NCI-H2196 (cell line): ENCODE data around the gene MTUS2.
"Not testable (repeated sequence)": the region's sequence is repeated elsewhere in the genome, so short reads cannot be mapped to it uniquely, and the experiment has no call there.

Experiments used
- DNase-seq: peaks from one replicate; lab custom pipeline; 2025; ENCODE audit not compliant: unreplicated experiment; lab: John Stamatoyannopoulos, UW

MTUS2 gene

GRCh38 chr13:29294821-29295220, 474.7 kb downstream of the MTUS2 start:
- no peak for DNase-seq

DNA sequence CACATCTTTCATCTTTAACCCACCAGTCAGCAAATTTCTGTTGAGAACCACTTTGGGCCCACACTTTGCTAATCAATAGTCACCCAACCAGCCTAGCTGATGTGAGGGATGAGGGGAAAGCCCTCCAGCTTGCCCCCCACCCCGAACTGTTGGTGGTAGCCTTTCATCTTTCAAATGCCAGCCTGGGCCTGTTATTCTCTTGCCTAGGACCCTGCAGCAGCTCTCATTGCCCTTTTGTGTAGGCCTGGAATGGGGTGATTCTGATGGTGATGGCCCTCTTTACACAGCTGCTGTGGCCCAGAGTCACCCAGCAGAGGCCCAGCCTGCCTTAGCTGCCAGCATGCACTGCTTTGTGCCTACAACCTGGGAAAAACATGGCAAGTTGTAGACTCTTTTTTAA, 480.9 kb downstream of the MTUS2 start:
- no peak for DNase-seq

GRCh38 chr13:29304148-29304547, 484.0 kb downstream of the MTUS2 start:
- no peak for DNase-seq

GRCh38 chr13:29310806-29311205, 490.7 kb downstream of the MTUS2 start:
- no peak for DNase-seq

GRCh38 chr13:29315847-29316246, 495.7 kb downstream of the MTUS2 start:
- no peak for DNase-seq

DNA sequence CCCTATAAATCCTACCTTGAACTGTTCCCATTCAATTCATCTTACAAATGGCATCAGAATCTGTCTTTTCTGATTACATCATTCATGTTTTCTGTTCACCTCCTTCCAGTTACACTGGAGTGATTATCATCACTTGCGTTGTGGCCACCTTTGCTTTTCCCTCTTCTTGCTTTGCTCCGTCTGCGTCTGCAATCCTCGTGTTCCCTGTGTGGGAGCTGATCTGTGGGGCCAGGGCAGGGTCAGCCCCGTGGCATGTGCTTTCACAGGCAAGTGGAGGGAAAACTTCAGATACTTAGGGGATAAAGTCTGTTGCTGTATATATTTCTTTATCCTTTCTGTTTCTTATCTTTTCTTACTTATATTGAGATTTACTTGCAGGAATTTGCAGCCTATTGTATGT, 497.7 kb downstream of the MTUS2 start:
- no peak for DNase-seq

DNA sequence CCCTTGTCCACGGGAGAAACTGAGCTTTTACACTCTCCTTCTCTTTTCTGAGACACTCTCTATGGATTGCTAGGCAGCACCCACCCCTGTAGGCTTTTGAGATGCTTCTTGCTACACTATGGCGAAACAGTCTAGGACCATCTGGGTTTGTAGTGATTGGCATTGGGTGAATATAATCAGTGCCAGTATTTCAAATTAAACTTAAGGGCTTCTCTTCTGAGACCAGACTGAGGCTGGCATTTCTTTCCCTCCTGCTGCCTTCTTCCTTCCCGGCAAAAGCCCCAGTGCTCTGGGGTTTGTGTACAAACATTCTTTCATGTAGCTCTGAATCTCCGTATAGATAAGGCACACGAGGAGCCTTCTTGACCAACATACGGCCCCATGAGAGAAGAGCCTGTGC, 498.6 kb downstream of the MTUS2 start:
- DNase-seq: no peak

DNA sequence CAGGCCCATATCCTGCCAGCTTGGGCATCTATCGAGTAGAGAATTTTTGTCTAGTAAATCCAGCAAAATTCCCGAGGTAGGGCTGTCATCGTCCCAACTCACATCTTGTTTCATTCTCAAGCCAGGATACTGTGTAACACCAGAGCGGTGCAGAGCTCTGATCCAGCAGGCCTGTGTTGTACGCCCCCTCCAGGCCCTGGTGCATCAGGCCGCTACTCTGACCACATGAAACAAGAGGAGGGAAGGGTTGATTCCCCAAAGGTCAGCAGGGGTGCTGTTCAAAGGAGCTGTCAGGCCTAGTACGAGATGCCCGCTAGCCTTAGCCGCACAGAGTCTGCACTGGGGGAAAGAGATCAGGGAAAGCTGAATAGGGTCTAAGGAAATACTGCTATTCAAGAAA, 499.3 kb downstream of the MTUS2 start:
- DNase-seq: no peak

- no peak for DNase-seq
These were observed 503.8 kb downstream of the MTUS2 start for GRCh38 chr13:29323954-29324353.

- DNase-seq: no peak
These were observed 504.5 kb downstream of the MTUS2 start for GRCh38 chr13:29324601-29325000.

DNA sequence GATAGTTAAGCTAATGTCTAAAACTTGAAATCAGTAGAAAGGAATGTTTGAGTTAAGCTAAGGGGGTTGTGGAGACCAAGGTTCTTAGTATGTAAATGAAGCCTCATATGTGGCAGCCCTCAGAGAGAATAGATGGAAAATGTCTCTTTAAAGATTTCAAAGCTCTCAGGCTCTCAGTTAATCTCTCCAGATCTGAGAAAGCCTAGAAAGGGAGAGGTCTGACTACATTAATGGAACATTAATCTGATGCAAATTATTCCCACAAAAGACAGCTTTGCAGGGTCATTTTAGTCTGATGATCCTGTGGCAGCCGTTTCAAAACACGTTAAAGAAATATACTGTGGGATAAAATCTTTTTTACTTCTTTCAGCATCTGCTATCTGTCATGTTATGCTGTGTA, 508.4 kb downstream of the MTUS2 start:
- no peak for DNase-seq

GRCh38 chr13:29336356-29336755, 516.2 kb downstream of the MTUS2 start:
- no peak for DNase-seq

DNA sequence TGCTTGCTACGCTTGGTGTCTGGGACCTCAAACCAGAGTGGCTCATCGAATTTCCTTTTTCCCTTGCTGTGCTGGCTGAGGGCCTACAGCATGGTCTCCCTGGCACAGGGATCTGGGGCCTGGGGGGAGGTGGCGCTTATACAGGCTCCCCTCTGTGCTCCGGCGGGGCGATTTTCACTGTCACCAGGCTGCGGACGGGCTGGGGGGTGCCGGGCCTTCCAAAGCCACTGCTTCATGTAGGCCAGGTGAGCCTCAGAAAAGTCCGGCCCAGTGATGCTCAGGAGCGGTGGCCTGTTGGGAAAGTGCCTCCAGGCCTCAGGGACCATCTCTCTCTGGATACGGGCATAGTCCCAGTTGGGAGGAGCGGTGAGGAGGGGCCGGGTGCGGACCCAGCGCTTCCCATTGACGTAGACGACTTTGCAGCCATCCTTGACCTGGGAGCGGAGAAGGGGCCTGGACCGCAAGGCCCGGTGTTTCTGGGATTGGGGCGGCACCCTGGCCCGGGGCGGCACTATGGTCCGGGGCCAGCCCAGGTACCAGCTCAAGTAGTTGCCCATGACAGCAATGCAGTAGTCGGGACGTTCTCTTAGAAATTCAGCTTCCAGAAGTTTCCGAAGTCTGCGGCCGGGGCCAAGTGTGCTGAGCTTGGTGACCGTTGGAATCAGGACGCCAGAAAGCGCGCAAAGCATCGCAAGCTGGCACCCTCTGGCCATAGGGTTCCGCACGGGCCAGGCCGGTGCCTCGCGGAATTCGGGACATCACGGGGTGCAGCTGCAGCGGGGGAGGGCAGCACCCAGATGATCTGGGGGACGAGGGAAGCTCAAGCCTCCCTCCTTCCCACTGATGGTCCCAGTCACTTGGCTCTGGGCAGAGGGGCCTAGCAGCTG, 519.5 kb downstream of the MTUS2 start:
- DNase-seq: no peak

DNA sequence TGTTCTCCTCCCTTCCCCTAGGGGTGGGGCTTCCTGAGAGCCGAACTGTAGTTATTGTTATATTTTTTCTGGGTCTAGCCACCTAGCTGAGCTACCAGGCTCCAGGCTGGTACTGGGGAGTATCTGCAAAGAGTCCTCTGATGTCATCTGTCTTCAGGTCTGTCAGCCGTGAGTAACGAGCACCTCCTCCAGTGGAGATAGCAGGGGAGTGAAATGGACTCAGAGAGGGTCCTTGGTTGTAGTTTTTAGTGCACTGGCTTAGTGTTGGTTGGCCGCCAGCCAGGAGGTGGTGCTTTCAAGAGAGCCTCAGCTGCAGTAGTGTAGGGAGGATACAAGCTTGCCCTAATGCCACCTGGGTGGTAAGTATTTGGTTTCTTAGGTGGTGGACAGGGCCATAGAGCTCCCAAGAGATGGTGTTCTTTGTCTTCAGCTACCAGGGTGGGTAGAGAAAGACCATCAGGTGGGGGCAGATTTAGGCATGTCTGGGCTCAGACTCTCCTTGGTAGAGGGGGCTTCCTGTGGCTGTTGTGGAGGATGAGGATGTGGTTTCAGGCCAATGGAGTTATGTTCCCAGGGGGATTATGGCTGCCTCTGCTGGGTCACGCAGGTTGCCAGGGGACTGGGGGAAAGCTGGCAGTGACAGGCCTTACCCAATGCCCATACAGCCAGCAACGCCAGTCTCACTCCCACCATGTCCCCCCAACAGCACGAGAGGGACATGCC, 525.9 kb downstream of the MTUS2 start:
- DNase-seq: not testable (repeated sequence)

- DNase-seq: no peak
These were observed 534.9 kb downstream of the MTUS2 start for GRCh38 chr13:29355029-29355428.

DNA sequence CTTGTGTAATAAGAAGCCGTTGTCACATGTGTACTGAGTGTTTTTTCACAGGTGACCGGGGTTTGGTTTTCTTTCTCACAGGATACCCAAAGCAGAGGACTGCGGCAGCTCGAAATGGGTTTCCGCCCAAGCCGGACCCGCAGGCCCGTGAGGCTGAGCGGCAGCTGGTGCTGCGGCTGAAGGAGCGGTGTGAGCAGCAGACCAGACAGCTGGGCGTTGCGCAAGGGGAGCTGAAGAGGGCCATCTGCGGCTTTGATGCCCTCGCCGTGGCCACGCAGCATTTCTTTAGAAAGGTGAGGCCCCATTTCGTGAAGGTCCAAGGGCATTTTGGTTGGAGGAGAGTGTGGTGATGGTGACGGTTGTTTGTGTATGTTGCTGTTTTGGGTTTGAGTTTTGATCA, 539.0 kb downstream of the MTUS2 start:
- DNase-seq: no peak

DNA sequence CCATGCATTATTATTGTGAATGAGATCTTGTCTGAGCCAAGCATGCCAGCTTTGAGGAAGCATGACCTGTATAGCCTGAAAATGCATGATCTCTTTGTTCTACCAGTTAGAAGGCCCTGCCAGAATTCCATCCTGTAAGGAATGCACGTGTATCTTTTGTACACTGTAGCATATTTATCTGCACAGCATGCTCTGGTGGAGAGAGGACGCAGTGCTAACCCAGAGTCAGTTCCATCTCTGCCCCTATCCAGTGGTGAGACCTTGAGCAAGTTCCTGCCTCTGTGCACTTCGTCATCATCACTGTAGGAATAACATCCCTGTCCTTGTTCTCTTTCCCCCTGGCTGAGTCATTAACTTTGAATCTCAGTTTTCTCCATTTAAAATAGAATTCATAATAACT, 541.6 kb downstream of the MTUS2 start:
- DNase-seq: no peak

- peak; percentile 39 for DNase-seq
These were observed 542.9 kb downstream of the MTUS2 start for GRCh38 chr13:29362849-29363604.

- peak; percentile 40 for DNase-seq
These were observed 549.1 kb downstream of the MTUS2 start for GRCh38 chr13:29369060-29369743.

GRCh38 chr13:29379281-29379680, 559.1 kb downstream of the MTUS2 start:
- no peak for DNase-seq

- DNase-seq: no peak
These were observed 559.7 kb downstream of the MTUS2 start for GRCh38 chr13:29379865-29380264.
